Esophagus muscularis mucosa (tissue), 3 donors: Measurements from ENCODE around the gene LIMK2.

Experiments used
- POLR2A ChIP-seq: fragments of 450-650 bp; IDR thresholded peaks from one replicate; pipeline ENCODE4 v1.6.1; 2017; ENCODE audit warnings: antibody characterized with exemption, moderate library complexity, mild to moderate bottlenecking, low read depth
- POLR2AphosphoS5 ChIP-seq, 2 donors: sonication (generic); formaldehyde crosslinking; IDR thresholded peaks; one replicate each; pipeline ENCODE4 v1.6.1; 2017; ENCODE audit warnings: antibody characterized with exemption in 2 of 2
- TF ChIP-seq, protein P1 (sequence below), 3 experiments: fragments of 200-600 bp in 2 of 3; fragments of 450-650 bp in 1 of 3; sonication (generic) in 2 of 3; IDR thresholded peaks; one replicate each; pipeline ENCODE4 v1.5.1; 2017 to 2019; ENCODE audit warnings: antibody characterized with exemption in 3 of 3, mild to moderate bottlenecking in 2 of 3, moderate library complexity in 1 of 3

DNA sequence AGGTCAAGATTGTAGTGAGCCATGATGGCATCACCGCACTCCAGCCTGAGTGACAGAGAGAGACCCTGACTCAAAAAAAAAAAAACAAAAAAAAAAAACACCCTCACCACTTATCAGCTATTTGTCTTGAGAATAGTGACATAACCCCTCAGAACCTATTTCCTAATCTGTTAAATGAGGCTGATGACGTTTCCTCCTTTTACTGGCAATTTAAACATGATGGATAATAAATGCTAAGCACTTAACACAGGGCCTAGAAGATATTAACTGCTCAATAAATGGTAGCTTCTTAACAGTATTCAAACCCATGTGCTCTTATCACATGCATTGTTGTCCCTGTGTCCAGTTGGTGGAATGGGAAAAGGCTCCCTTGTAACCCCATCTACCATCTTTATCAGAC lies 34.6 kb downstream of the LIMK2 start:
- TF ChIP-seq, protein P1, sequence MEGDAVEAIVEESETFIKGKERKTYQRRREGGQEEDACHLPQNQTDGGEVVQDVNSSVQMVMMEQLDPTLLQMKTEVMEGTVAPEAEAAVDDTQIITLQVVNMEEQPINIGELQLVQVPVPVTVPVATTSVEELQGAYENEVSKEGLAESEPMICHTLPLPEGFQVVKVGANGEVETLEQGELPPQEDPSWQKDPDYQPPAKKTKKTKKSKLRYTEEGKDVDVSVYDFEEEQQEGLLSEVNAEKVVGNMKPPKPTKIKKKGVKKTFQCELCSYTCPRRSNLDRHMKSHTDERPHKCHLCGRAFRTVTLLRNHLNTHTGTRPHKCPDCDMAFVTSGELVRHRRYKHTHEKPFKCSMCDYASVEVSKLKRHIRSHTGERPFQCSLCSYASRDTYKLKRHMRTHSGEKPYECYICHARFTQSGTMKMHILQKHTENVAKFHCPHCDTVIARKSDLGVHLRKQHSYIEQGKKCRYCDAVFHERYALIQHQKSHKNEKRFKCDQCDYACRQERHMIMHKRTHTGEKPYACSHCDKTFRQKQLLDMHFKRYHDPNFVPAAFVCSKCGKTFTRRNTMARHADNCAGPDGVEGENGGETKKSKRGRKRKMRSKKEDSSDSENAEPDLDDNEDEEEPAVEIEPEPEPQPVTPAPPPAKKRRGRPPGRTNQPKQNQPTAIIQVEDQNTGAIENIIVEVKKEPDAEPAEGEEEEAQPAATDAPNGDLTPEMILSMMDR (IDR thresholded peaks at IDR 0.05), result no peak
- TF ChIP-seq POLR2A, result no peak
- TF ChIP-seq POLR2AphosphoS5 (IDR thresholded peaks at IDR 0.05), result no peak
